KMS-11 (cell line): Measurements from ENCODE around the gene MORF4L1.
"Not testable (repeated sequence)": the region's sequence is repeated elsewhere in the genome, so short reads cannot be mapped to it uniquely, and the experiment has no call there.

Experiments
- H2AFZ ChIP-seq: fragments of 200-600 bp; sonication (generic); 2 replicates; pipeline ENCODE4 v1.6.1; 2016; ENCODE audit warnings: antibody characterized with exemption, mixed run types, low read depth
- H3K27ac ChIP-seq: fragments of 200-600 bp; sonication (generic); 2 replicates; pipeline ENCODE4 v1.6.1; 2016; ENCODE audit warnings: mild to moderate bottlenecking, mixed run types
- H3K27me3 ChIP-seq: fragments of 200-600 bp; sonication (generic); 2 replicates; pipeline ENCODE4 v1.6.1; 2017; ENCODE audit warnings: mild to moderate bottlenecking, low read depth, mixed run types, moderate library complexity; ENCODE audit not compliant: insufficient read depth
- H3K36me3 ChIP-seq: fragments of 200-600 bp; sonication (generic); 2 replicates; pipeline ENCODE4 v1.6.1; 2017; ENCODE audit warnings: mild to moderate bottlenecking, mixed run types; ENCODE audit not compliant: insufficient read depth
- H3K4me1 ChIP-seq: fragments of 200-600 bp; sonication (generic); 2 replicates; pipeline ENCODE4 v1.6.1; 2016; ENCODE audit warnings: mild to moderate bottlenecking, low read depth, mixed run types; ENCODE audit not compliant: poor library complexity, severe bottlenecking
- H3K4me2 ChIP-seq: fragments of 200-600 bp; sonication (generic); 2 replicates; pipeline ENCODE4 v1.7.0; 2016; ENCODE audit warnings: mild to moderate bottlenecking, mixed run types
- H3K4me3 ChIP-seq: fragments of 200-600 bp; sonication (generic); IDR thresholded peaks from 2 replicates; pipeline ENCODE4 v1.6.1; 2017; ENCODE audit warnings: low read depth, low read length, mixed read lengths; ENCODE audit not compliant: insufficient read depth
- H3K79me2 ChIP-seq: fragments of 200-600 bp; sonication (generic); 2 replicates; pipeline ENCODE4 v1.6.1; 2016; ENCODE audit warnings: low read depth, mixed run types; ENCODE audit not compliant: insufficient read depth
- H3K9ac ChIP-seq: fragments of 200-600 bp; sonication (generic); 2 replicates; pipeline ENCODE4 v1.6.1; 2016; ENCODE audit warnings: mild to moderate bottlenecking, mixed run types
- H4K20me1 ChIP-seq: fragments of 200-600 bp; sonication (generic); 2 replicates; pipeline ENCODE4 v1.6.1; 2016; ENCODE audit warnings: mild to moderate bottlenecking, mixed run types; ENCODE audit not compliant: insufficient read depth
- TF ChIP-seq, protein P1 (sequence below): fragments of 200-600 bp; sonication (generic); conservative IDR thresholded peaks from 2 replicates; pipeline ENCODE4 v1.6.1; 2017; ENCODE audit warnings: low read depth, mild to moderate bottlenecking, antibody characterized with exemption, low read length, moderate library complexity, mixed read lengths

MORF4L1 gene

DNA sequence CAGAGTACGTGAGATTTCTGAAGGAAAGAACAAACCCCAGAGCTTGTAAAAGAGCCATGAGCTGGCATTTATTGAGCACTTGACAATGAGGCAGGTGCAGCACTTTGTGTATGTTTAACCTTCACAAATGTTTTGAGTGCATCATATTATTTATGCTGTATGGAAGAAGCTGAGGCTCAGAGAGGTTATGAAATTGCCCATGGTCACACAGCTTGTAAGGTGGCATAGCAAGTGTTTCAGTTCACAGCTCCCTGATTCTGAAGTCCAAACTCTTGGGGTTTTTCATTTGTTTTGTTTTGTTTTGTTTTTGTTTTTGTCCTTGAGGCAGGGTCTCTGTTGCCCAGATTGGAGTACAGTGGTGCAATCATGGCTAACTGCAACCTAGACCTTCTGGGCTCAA lies 36.4 kb upstream of the MORF4L1 start:
- TF ChIP-seq, protein P1, sequence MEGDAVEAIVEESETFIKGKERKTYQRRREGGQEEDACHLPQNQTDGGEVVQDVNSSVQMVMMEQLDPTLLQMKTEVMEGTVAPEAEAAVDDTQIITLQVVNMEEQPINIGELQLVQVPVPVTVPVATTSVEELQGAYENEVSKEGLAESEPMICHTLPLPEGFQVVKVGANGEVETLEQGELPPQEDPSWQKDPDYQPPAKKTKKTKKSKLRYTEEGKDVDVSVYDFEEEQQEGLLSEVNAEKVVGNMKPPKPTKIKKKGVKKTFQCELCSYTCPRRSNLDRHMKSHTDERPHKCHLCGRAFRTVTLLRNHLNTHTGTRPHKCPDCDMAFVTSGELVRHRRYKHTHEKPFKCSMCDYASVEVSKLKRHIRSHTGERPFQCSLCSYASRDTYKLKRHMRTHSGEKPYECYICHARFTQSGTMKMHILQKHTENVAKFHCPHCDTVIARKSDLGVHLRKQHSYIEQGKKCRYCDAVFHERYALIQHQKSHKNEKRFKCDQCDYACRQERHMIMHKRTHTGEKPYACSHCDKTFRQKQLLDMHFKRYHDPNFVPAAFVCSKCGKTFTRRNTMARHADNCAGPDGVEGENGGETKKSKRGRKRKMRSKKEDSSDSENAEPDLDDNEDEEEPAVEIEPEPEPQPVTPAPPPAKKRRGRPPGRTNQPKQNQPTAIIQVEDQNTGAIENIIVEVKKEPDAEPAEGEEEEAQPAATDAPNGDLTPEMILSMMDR = no peak
- no peak overlapping the region for H2AFZ ChIP-seq
- H3K4me3 ChIP-seq = no peak overlapping the region
- H4K20me1 ChIP-seq = no peaks in the 10 kb centered on the region
- H3K79me2 ChIP-seq = no peaks in the 10 kb centered on the region
- H3K4me1 ChIP-seq = no peaks in the 10 kb centered on the region
- H3K36me3 ChIP-seq = no peaks in the 10 kb centered on the region
- no peak overlapping the region for H3K9ac ChIP-seq
- no peaks in the 10 kb centered on the region for H3K27me3 ChIP-seq
- no peak overlapping the region for H3K4me2 ChIP-seq
- H3K27ac ChIP-seq = no peak overlapping the region

DNA sequence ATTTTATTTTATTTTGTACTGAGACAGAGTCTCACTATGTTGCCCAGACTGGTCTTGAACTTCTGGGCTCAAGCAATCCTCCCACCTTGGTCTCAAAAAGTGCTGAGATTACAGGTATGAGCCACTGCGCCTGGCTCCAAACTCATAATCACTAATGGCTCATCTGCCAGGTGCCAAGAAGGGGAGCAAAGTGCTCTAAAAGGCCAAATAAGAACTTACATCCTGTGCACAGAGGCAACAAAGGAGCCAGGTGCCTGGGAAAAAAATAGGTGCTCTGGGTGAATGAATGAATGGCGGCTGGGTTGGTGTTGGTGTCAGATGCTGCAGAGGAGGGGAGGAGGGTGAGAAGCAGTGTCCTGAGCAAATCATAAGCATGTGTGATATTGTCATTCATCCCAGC lies 35.6 kb upstream of the MORF4L1 start:
- TF ChIP-seq, protein P1 = no peak
- no peak overlapping the region for H3K4me2 ChIP-seq
- H3K4me1 ChIP-seq = no peaks in the 10 kb centered on the region
- H3K36me3 ChIP-seq = no peaks in the 10 kb centered on the region
- no peaks in the 10 kb centered on the region for H4K20me1 ChIP-seq
- no peaks in the 10 kb centered on the region for H3K27me3 ChIP-seq
- no peak overlapping the region for H3K9ac ChIP-seq
- H3K27ac ChIP-seq = no peak overlapping the region
- H3K79me2 ChIP-seq = no peaks in the 10 kb centered on the region
- H3K4me3 ChIP-seq = no peak overlapping the region
- H2AFZ ChIP-seq = no peak overlapping the region

DNA sequence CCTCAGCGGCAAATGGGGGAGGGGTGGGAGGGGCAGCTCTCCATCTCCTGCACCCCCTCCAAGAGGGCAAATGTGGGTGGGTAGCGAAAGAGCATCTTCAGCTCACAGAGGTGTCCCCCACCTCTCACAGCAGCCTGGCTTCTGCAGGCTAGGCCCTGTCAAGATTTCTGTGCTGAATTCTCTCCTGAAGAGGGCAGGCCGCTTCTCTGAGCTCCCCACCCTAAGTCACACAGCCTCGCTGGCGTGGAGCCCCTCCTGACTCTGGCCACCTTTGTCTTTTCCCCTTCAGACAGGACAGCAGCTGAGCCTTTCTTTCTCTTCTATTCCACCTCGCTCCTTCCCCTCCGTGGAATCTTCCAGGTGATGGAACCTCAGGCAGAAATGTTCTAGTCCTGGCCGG lies 35.1 kb upstream of the MORF4L1 start:
- Histone ChIP-seq H3K27ac (no peak overlapping the region), H4K20me1 (no peaks in the 10 kb centered on the region), H3K36me3 (no peaks in the 10 kb centered on the region), H3K9ac (no peak overlapping the region), H3K79me2 (no peaks in the 10 kb centered on the region), H2AFZ (no peak overlapping the region), H3K4me1 (no peaks in the 10 kb centered on the region), H3K27me3 (no peaks in the 10 kb centered on the region), H3K4me3 (no peak overlapping the region), H3K4me2 (no peak overlapping the region)
- TF ChIP-seq, protein P1 = no peak

DNA sequence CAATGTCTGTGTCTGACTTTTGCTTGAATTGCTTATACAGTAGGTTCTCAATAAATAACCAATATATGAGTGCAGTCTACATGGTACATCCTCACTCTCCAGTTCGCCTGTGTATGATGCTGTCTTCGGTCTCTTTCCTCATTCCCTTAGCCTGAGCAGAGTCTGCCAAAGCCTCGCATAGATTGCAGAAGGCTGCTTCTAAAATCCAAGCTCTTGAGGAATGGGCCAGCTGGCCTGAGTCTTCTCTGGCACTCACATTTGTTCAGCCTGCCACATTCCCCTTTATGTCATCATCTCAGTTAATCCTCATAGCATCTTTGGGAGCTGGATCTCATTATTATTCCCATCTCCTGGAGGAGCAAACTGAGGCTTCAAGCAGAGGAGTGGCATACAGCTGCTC lies 34.2 kb upstream of the MORF4L1 start:
- Histone ChIP-seq H3K36me3 (no peaks in the 10 kb centered on the region), H3K27me3 (no peaks in the 10 kb centered on the region), H3K79me2 (no peaks in the 10 kb centered on the region), H3K4me1 (no peaks in the 10 kb centered on the region), H3K9ac (no peak overlapping the region), H3K4me2 (no peak overlapping the region), H4K20me1 (no peaks in the 10 kb centered on the region), H3K4me3 (no peak overlapping the region), H2AFZ (no peak overlapping the region), H3K27ac (no peak overlapping the region)
- TF ChIP-seq, protein P1 = no peak

DNA sequence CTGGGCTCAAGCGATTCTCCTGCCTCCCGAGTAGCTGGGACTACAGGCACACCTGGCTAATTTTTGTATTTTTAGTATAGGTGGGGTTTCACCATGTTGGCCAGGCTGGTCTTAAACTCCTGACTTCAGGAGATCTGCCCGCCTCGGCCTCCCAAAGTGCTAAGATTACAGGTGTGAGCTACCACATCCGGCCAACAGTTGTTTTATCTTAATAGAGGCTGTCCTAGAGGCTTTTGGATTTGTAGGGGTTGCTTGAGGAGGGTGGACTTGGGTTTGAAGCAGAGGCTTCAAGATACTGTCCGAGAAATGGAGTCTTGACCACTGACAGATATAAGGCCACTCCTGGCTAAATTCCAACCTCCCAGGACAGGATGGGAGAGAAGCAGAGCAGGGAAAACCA lies 33.5 kb upstream of the MORF4L1 start:
- not testable (repeated sequence) for H3K9ac ChIP-seq, H3K27me3 ChIP-seq, H3K27ac ChIP-seq, H3K4me3 ChIP-seq, H3K36me3 ChIP-seq, H3K4me2 ChIP-seq, H3K79me2 ChIP-seq, H2AFZ ChIP-seq, H4K20me1 ChIP-seq, H3K4me1 ChIP-seq
